Endometrium (tissue), 2 donors: ENCODE data around the gene RAD9B.
"Not testable (repeated sequence)": the region's sequence is repeated elsewhere in the genome, so short reads cannot be mapped to it uniquely, and the experiment has no call there.

Experiments
- FAIRE-seq: peaks from 2 replicates; lab custom pipeline; 2012; peaks lifted over from hg19 to GRCh38; lab: Jason Lieb, UNC
- donor health status: control.
- donor health status: control.

RAD9B gene

GRCh38 chr12:110501752-110502738 is at the start of gene RAD9B, which contains the start of gene VPS29:
Gene RAD9B (plus strand): TSS chr12:110502331. CDS start chr12:110502338, 7 bp downstream.
Gene VPS29 (minus strand): TSS chr12:110502111. CDS start chr12:110502051, 60 bp downstream.
- peak; percentile 87 for FAIRE-seq

GRCh38 chr12:110453569-110454296 is 48.4 kb upstream of the RAD9B start:
- FAIRE-seq, result no peak

- FAIRE-seq, result no peak
Observed at GRCh38 chr12:110458756-110459155, 43.4 kb upstream of the RAD9B start.

DNA sequence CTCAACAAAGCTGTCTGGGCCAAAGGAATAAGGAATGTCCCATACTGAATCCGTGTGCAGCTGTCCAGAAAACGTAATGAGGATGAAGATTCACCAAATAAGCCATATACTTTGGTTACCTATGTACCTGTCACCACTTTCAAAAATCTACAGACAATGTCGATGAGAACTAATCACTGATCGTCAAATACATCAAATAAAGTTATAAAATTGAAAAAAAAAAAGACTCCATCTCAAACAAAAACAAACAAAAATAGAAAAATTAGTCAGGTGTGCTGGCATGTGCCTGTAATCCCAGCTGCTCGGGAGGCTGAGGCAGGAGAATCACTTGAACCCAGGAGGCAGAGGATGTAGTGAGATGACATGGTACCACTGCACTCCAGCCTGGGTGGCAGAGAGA is 40.9 kb upstream of the RAD9B start:
- not testable (repeated sequence) for FAIRE-seq

- no peak for FAIRE-seq
Observed at GRCh38 chr12:110465024-110465423, 37.1 kb upstream of the RAD9B start.

- FAIRE-seq, result not testable (repeated sequence)
Observed at GRCh38 chr12:110465765-110466164, 36.4 kb upstream of the RAD9B start.

GRCh38 chr12:110466791-110467190 is 35.3 kb upstream of the RAD9B start:
- no peak for FAIRE-seq

DNA sequence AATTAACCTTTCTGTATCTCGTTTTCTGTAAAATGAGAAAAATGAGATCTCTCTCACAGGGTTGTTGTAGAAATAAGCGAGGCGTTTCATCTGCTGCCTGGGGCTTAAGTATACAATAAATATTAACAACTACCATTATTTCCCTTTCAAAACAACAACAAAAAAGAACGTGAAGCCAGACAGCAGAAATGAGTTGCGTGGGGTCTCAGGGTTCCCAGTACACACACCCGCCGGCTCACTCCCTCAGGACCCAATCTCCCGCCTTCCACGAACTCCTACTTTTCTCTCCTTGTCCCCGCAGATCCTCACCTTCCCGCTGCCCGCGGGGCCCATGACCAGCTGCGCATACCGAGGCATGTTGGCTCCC is 34.3 kb upstream of the RAD9B start:
- no peak for FAIRE-seq

DNA sequence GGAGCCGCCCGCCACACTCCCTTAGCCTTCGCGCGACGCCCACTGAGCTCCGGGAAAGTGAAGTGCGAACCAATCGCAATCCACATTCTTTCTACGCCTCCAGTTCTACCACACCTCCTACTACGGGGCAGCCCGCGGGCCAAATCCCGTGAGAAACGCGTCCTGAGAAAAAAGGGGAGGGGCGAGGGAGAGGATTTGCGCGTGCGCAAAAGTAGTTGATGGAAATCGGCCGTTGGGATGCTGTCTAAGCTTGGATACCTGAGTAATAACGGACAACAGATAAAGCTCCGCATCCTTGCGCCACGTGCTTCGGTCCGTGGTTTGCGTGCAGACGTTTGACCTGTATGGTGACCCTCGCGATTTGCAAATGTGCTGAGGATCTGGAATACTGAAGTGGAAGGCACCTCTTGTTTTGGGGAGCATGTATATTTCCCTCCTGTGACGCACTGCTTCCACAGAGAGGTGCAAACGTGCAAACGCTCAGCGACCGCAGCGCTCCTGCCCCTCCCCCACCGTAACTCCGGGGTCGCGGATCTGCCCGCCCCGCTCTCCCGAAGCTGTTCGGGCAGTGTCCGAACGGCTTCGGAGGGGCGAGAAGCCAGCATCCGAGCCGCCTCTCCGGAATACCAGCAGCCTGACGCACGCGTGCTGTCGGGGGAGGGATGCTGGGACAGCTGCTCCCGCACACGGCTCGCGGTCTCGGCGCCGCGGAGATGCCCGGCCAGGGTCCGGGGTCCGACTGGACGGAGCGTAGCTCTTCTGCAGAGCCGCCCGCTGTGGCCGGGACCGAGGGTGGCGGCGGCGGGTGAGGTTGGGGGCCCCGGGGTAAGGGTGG is 33.7 kb upstream of the RAD9B start, which contains the start of the genes FAM216A and GPN3:
Gene FAM216A, plus strand, starts transcription at position 632 of the 835 bp plus-strand sequence. Its CDS starts 31 bp downstream, at position 663.
Gene GPN3, minus strand, starts transcription at position 44 of the 835 bp plus-strand sequence. CDS start 54 bp downstream, outside the sequence.
- peak; percentile 94 for FAIRE-seq

GRCh38 chr12:110475426-110475825 is 26.7 kb upstream of the RAD9B start:
- FAIRE-seq, result no peak

- FAIRE-seq, result no peak
Observed at GRCh38 chr12:110498984-110499706, 3.0 kb upstream of the RAD9B start.

- FAIRE-seq, result no peak
Observed at GRCh38 chr12:110501399-110501751, 756 bp upstream of the RAD9B start.

DNA sequence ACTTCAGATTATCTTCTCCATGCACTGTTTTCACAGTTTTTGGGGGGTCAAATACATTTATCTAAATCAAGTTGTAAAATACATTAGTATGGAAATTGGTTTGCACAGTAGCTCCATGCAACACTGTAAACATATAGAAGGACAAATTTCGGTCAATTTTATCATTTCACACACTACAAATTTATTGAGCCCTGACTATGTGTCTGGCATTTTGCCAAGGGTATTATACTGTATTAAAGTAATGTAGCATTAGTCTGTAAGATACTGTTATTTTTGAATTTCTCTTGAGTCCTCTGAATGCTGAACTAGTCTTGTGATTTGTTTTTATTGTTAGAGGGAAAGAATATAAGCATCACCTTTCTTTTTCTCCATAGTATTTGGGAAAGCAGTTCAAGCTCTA is 1.3 kb downstream of the RAD9B start:
- FAIRE-seq, result no peak

DNA sequence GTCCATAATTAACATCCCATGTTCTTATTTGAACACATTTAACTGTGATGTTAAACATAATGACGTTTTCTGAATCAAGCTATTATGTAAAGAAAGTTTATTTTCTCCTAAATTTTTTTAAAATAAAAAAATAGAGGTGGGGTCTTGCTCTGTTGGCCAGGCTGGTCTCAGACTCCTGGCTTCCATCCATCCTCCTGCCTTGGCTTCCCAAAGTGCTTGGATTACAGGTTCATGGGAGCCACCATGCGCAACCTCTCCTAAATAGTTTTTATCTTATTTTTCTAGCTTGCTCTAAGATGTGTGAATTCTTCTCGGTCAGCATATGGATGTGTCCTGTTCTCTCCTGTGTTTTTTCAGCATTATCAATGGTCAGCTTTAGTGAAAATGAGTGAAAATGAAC is 3.2 kb downstream of the RAD9B start:
- FAIRE-seq, result no peak

- no peak for FAIRE-seq
Observed at GRCh38 chr12:110508071-110508586, 6.0 kb downstream of the RAD9B start.

DNA sequence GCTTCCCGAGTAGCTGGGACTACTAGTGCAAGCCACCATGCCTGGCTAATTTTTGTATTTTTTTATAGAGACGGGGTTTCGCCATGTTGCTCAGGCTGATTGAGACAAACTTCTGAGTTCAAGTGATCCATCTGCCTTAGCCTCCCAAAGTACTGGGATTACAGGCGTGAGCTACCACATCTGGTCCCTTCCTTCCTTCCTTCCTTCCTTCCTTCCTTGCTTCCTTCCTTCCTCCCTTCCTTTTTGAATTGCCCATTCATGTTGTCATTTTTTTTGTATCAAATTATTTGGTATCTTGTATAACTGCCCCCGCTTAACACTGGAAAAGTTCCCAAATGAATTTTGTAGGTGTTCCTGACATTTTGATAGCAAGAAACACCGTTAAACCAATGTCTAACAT is 11.7 kb downstream of the RAD9B start:
- no peak for FAIRE-seq

- FAIRE-seq, result no peak
Observed at GRCh38 chr12:110514363-110514762, 12.2 kb downstream of the RAD9B start.

GRCh38 chr12:110516995-110517394 is 14.9 kb downstream of the RAD9B start:
- FAIRE-seq, result no peak

DNA sequence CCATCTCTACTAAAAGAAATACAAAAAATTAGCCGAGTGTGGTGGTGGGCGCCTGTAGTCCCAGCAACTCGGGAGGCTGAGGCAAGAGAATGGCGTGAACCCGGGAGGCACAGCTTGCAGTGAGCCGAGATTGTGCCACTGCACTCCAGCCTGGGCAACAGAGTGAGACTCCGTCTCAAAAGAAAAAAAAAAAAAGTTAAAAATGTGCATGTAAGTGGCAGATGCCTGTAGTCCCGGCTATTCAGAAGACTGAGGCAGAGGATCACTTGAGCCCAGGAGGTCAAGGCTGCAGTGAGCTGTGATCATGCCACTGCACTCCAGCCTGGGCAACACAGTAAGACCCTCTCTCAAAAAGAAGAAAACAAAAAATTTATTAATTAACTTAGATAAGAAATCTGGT is 15.9 kb downstream of the RAD9B start:
- FAIRE-seq, result not testable (repeated sequence)

GRCh38 chr12:110520876-110521712 is 19.0 kb downstream of the RAD9B start:
- not testable (repeated sequence) for FAIRE-seq
